GM21390 (cell line): Measurements from ENCODE around the gene PCMTD2.
"Not testable (repeated sequence)": the region's sequence is repeated elsewhere in the genome, so short reads cannot be mapped to it uniquely, and the experiment has no call there.

Experiments used
- ATAC-seq: cut with Tn5 transposase; IDR thresholded peaks from one replicate; pipeline ENCODE4 v1.9.1; 2021; ENCODE audit not compliant: unreplicated experiment

The PCMTD2 gene

DNA sequence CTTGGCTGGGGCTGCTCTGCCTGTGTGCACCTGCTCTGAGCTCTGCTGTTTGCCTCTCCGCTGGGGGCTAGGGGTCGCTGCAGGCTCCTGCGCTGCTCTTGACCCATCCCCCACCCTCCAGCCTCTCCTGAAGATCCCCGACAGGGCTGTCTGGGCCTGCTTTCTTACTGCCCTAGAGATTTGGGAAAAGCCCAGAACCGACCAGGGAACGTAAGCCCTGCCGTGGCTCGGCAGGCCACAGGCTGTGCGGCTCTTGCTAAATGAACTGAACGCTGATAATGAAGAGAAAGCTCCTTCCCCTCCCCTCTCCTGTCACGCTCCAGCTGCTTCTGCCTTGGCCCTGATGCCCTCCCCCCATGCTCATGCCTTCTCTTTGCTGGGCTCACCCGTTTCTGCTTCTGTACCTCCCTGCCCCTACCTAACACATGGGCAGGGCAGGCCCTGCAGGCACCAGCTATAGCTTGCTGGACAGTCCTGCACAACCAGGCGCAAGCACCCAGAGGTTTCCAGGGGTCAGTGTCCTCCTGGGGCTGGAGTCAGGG lies 32.0 kb upstream of the PCMTD2 start:
- no peak for ATAC-seq

DNA sequence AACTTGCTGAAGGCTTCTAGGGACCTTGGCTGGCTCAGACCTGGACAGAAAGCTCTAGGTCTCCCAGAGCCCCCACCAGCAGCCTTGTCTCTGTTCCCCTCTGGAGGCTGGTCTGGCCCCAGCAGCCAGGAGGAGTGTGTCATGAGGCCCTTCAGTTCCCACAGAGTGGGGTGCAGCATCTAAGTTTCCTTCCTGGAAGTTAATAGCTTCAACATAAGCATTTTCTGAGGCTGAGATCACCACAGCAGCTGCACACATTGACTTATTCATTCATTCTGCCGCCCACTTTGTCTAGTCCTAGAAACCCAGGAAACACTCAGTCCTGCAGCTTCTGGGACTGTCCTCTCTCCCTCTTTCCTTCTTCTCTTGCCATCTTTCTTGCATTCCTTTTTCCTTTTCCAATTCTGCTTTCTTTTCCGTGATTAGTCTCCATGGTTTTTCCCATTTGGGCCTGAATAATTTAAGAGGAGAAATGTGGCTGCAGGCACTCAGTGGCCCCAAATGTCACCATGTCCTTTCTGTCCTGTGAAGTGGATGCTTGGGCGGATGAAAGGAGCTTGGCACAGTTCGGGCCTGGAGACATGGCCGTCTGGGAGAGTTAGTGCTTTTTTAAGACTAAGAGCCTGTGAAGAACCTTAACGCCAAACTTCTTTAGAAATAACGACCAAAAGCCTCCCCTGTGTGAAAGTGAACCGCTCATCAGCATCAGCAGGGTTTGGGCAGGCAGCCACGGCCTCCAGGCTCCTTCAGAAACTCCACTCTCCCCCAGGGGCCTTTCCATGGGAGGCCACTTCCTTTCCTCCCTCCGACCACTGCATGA lies 31.0 kb upstream of the PCMTD2 start:
- ATAC-seq = no peak

- ATAC-seq = no peak
Observed at GRCh38 chr20:64225171-64225595, 30.4 kb upstream of the PCMTD2 start.

DNA sequence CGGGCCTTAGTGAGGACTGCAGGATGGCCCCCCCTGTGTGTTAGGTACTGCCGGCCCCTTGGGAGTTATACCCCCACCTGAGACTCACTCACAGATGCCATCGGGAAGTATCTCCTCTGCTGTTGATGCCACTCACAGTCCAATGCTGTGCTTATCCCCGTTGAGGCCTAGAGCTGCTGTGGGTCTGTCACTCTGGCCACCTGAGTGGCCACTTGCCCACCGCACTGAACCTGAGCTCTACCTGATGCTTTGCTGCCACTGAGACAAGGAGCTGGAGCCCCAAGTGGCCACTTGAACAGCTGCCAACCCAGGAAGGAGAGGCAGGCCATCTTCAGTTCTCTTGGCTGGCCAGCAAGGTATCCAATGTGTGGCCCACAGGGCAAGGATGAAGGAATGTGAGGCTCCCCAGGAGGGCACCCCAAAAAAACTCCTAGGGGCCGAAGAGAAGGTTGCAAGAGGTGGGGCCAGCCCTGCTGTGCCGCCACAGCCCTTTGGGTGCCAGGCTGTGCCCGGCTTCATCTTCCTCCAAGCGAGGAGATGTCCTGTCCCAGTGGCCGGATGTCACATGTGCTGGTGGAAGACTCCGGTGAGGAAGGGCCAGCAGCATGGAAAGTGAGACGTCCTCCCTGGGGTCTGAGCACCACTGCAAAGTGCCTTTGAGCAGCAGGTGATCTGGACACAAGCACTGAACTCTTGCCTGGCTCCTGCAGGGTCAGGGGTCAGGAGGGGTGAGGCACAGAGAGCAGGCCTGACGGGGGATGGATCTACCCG lies 29.5 kb upstream of the PCMTD2 start:
- ATAC-seq = no peak

GRCh38 chr20:64226686-64227580 lies 28.6 kb upstream of the PCMTD2 start:
- no peak for ATAC-seq

- ATAC-seq = no peak
Observed at GRCh38 chr20:64228086-64228653, 27.4 kb upstream of the PCMTD2 start.

DNA sequence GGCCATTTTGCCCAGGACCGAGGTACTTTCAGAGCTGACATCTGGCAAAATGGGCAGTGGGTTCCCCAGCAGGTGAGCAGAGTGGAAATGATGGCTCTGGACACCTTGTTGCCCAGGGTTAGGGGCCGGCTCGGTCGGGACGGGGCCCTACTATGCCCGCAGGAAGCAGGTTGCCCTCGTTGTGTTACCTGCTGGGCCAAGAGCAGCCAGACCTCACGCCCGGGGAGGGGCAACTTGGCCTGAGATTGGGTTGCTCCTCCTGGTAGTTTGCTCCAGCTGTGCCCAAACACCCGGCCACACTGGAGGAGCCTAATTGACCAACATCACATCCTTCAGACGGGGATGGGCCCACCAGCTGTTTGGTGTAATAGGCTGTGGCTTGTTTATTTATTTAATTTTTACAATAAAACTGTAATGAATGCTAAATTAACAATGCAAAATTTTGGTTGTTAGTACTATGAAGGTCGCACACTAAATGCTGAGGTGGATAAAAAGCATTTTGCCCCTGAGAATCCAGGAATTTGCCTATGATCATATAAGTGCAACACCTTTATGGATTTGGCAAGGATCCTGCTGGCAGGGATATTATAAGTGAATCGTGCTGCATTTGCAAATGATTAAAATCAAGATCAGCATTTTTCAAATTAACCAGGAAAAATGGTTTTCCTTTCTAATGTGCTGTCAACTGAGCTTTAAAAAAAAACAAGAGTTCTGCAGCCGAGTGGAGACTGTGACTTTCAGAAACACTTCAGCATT lies 26.6 kb upstream of the PCMTD2 start:
- ATAC-seq = no peak

GRCh38 chr20:64229507-64230061 lies 26.0 kb upstream of the PCMTD2 start:
- ATAC-seq = no peak

- no peak for ATAC-seq
Observed at GRCh38 chr20:64230461-64231145, 24.9 kb upstream of the PCMTD2 start.

- ATAC-seq = no peak
Observed at GRCh38 chr20:64231621-64232550, 23.7 kb upstream of the PCMTD2 start.

DNA sequence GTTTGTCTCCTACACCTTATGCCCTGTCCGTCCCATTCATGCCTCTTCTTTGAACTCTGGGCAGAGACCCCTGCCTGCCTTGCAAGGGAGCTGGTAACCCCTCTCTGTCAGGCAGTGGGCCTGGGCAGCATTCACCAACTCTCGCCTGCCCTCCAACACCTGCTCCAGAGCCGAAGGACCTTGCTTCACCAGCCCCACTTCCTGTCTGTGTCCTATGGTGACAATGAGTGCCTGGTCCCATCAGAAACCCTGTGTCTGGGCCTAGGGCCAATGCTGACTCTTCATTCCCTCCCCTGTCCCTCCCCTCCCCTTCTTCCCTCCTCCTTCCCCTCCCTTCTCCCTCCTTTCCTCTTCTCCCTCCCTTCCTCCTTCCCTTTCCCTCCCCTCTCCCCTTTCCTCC lies 22.8 kb upstream of the PCMTD2 start:
- ATAC-seq = no peak

DNA sequence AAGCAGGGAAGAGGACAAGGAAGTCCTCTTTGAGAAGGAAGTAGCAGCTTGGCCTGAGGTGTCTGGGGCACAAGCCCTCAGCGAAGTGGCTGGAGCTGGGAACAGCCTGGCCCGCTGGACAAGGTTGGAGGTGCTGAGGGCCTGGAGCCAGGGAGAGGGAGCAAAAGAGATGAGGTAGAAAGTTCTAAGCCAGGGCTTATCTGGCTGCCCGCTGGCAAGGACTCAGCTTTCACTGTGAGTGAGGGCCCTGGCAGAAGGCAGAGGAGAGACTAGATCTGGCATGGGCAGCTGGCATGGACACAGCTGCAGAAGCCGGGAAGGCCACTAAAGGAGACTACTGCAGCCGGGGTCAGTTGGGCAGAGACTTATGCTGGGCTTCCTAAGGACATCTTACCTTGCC lies 21.8 kb upstream of the PCMTD2 start:
- ATAC-seq = no peak

DNA sequence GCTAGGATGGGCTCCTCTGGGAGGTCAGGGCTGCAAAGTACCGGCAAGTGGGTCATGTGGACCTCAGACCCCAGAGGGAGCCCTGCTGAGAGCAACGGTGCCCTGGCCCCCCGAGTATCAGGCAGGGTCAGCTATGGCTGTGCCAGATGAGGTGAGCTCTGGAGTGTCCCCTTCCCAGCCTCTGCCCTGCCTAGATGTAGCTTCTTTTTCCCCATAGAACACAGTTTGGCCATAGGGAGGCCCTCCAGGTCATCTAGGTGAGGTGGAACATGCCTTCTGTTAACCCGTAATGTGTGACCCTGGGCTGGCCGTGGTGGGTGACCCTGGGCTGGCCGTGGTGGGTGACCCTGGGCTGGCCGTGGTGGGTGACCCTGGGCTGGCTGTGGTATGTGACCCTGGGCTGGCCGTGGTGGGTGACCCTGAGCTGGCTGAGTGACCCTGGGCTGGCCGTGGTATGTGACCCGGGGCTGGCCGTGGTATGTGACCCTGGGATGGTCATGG lies 21.2 kb upstream of the PCMTD2 start:
- ATAC-seq = no peak

DNA sequence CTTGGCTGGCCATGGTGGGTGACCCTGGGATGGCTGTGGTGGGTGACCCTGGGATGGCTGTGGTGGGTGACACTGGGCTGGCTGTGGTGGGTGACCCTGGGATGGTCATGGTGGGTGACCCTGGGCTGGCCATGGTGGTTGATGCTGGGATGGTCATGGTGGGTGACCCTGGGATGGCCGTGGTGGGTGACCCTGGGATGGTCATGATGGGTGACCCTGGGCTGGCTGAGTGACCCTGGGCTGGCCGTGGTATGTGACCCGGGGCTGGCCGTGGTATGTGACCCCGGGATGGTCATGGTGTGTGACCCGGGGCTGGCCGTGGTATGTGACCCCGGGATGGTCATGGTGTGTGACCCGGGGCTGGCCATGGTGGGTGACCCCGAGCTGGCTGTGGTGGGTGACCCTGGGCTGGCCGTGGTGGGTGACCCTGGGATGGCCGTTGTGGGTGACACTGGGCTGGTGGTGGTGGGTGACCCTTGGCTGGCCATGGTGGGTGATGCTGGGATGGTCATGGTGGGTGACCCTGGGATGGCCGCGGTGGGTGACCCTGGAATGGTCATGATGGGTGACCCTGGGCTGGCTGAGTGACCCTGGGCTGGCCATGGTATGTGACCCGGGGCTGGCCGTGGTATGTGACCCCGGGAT lies 20.5 kb upstream of the PCMTD2 start:
- not testable (repeated sequence) for ATAC-seq

DNA sequence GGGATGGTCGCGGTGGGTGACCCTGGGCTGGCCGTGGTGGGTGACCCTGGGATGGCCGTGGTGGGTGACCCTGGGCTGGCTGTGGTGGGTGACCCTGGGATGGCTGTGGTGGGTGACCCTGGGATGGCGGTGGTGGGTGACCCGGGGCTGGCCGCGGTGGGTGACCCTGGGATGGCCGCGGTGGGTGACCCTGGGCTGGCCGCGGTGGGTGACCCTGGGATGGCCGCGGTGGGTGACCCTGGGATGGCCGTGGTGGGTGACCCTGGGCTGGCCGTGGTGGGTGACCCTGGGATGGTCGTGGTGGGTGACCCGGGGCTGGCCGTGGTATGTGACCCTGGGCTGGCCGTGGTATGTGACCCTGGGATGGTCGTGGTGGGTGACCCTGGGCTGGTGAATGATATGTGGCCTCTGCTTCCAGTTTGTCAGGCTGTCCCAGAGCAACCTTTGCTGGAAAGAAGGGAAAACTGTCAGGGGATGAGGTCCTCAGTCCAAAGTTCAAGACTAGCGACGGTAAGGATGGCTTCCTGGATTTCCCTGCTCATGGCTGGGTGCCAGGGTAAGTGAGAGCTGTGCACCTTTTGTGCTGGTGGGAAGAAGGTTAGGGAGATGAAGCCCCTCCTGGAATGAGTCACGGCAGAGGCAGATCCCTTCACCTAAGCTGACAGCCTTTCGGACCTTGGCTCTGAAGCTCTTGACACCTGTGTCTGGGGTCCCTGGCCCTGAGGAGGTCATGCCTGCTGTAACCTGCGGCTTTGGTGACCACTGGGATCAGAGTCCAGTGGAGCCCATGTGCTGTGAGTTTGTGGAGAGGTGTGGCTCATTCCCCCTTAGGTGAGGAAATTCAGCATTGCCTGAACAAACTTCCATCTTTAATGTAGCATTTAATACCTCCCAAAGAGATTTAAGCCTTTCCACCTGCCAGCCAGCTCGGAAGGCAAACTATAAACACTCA lies 19.1 kb upstream of the PCMTD2 start:
- no peak for ATAC-seq

GRCh38 chr20:64237316-64237715 lies 18.2 kb upstream of the PCMTD2 start:
- no peak for ATAC-seq
